Gastroesophageal sphincter (tissue), 4 donors: ENCODE measurements around the gene ZNF350. TPM values are rescaled to one million over a fixed set of nuclear protein-coding genes. Genes with fewer than 3 reads are reported as not detected.

Experiments used
- ATAC-seq: fragments of 150-250 bp; one replicate; pipeline ENCODE4 v1.9.1; 2016; ENCODE audit warnings: mild to moderate bottlenecking, moderate library complexity
- H3K27ac ChIP-seq, 4 donors: fragments of 200-600 bp; sonication (generic) in 3 of 4; 1 replicate in 3 of 4; 2 replicates in 1 of 4; pipeline ENCODE4 v1.5.1; 2016 to 2019
- H3K27me3 ChIP-seq: fragments of 200-600 bp; sonication (generic); one replicate; pipeline ENCODE4 v1.5.1; 2019
- H3K36me3 ChIP-seq, 2 donors: fragments of 200-600 bp; sonication (generic); one replicate each; pipeline ENCODE4 v1.5.1; 2019; ENCODE audit warnings: control low read depth in 1 of 2
- H3K4me1 ChIP-seq, 3 donors: fragments of 200-600 bp; sonication (generic); 1 replicate in 2 of 3; 2 replicates in 1 of 3; pipeline ENCODE4 v1.5.1; 2016 to 2019; ENCODE audit warnings: control low read depth in 2 of 3
- H3K4me3 ChIP-seq, 2 donors: fragments of 200-600 bp; sonication (generic); one replicate each; pipeline ENCODE4 v1.5.1; 2019; ENCODE audit warnings: mild to moderate bottlenecking in 1 of 2, moderate library complexity in 1 of 2
- H3K9me3 ChIP-seq, 3 donors: fragments of 200-600 bp; sonication (generic); one replicate each; pipeline ENCODE4 v1.5.1; 2017 to 2019; ENCODE audit warnings: control low read depth in 2 of 3
- CTCF ChIP-seq, 4 experiments: fragments of 200-600 bp in 2 of 4; fragments of 450-650 bp in 2 of 4; sonication (generic) in 1 of 4; IDR thresholded peaks; one replicate each; pipeline ENCODE4 v1.5.1; 2017 to 2019; ENCODE audit warnings: antibody characterized with exemption in 4 of 4, mild to moderate bottlenecking in 2 of 4, moderate library complexity in 2 of 4
- EP300 ChIP-seq: sonication (generic); formaldehyde crosslinking; IDR thresholded peaks from one replicate; pipeline ENCODE4 v1.6.1; 2017; ENCODE audit warnings: antibody characterized with exemption, mild to moderate bottlenecking
- POLR2A ChIP-seq, 2 donors: fragments of 450-650 bp; IDR thresholded peaks; one replicate each; pipeline ENCODE4 v1.6.1; 2017; ENCODE audit warnings: antibody characterized with exemption in 2 of 2, mild to moderate bottlenecking in 2 of 2, moderate library complexity in 1 of 2
- POLR2AphosphoS5 ChIP-seq: sonication (generic); formaldehyde crosslinking; IDR thresholded peaks from one replicate; pipeline ENCODE4 v1.6.1; 2017; ENCODE audit warnings: antibody characterized with exemption
- WGBS, 2 donors: methylation state at CpG; one replicate each; pipeline ENCODE4 v1.1.5; 2018; ENCODE audit warnings: low coverage in 1 of 2; 5-methylcytosine and 5-hydroxymethylcytosine counted together
- total RNA-seq, 4 donors: library from RNA; depleted of rRNA; stranded (reverse); fragments of >200 nt; gene quantifications; one replicate each; pipeline ENCODE4 v1.1.0, GENCODE V29; 2016

The ZNF350 gene
- total RNA-seq, 4 donors from 2014 or later, result 11.0 to 17.9 (median 16.5) TPM

- Histone ChIP-seq H3K9me3 (peaks cover 0 to 24% (median 1%) of the 10 kb centered on the region in 3 donors), H3K4me1 (peaks cover 0 to 19% (median 9%) of the 10 kb centered on the region in 3 donors), H3K27ac (peak within 1 kb of the TSS; percentile 68 to 91 (median 86)), H3K27me3 (no peaks in the 10 kb centered on the region), H3K4me3 (peak within 1 kb of the TSS; percentile 61 to 86), H3K36me3 (peaks cover 0 to 25% of the 10 kb centered on the region in 2 donors)
- 0 to 1% methylated on average over 21 to 32 of the region's 52 CpGs for WGBS, 2 donors
- peak; percentile 75 for TF ChIP-seq POLR2AphosphoS5
- TF ChIP-seq EP300, result no peak
- TF ChIP-seq POLR2A (IDR thresholded peaks at IDR 0.05), result no peak
- TF ChIP-seq CTCF (IDR thresholded peaks at IDR 0.05), result peak in 2 of 4 experiments; percentile 4 to 51
- peak; percentile 95 for ATAC-seq
These were observed 59.6 kb downstream of the ZNF350 start, which contains the start of gene ZNF613 for GRCh38 chr19:51926784-51927741. ZNF613 (plus strand) TSS chr19:51927472; CDS start chr19:51936221, 8,749 bp downstream.

GRCh38 chr19:51926426-51926783, 60.2 kb downstream of the ZNF350 start:
- Histone ChIP-seq H3K9me3 (peaks cover 0 to 25% (median 1%) of the 10 kb centered on the region in 3 donors), H3K4me3 (peak overlapping the region; percentile 61 to 86), H3K4me1 (peaks cover 0 to 19% (median 9%) of the 10 kb centered on the region in 3 donors), H3K27me3 (no peaks in the 10 kb centered on the region), H3K36me3 (peaks cover 0 to 18% of the 10 kb centered on the region in 2 donors), H3K27ac (peak overlapping the region in 3 of 4 donors; percentile 85 to 91 (median 87))
- TF ChIP-seq POLR2A (IDR thresholded peaks at IDR 0.05) (no peak), EP300 (no peak), POLR2AphosphoS5 (no peak)
- WGBS, 2 donors, result 5 to 15% methylated on average over 3 to 11 of the region's 11 CpGs
- no peak for ATAC-seq

GRCh38 chr19:51921949-51922348, 64.7 kb downstream of the ZNF350 start:
- 86 to 97% methylated on average over 6 to 7 of the region's 8 CpGs for WGBS, 2 donors
- peaks cover 0 to 68% (median 3%) of the 10 kb centered on the region in 3 donors for H3K9me3 ChIP-seq

GRCh38 chr19:51919606-51920005, 67.0 kb downstream of the ZNF350 start:
- H3K27ac ChIP-seq, result no peak overlapping the region
- ATAC-seq, result no peak
- no peaks in the 10 kb centered on the region for H3K4me1 ChIP-seq
- H3K27me3 ChIP-seq, result no peaks in the 10 kb centered on the region
- TF ChIP-seq CTCF (IDR thresholded peaks at IDR 0.05) (no peak), POLR2A (IDR thresholded peaks at IDR 0.05) (no peak), POLR2AphosphoS5 (no peak), EP300 (no peak)
- WGBS, 2 donors, result 83 to 90% methylated on average over 2 to 3 of the region's 3 CpGs
- peaks cover 0 to 92% (median 3%) of the 10 kb centered on the region in 3 donors for H3K9me3 ChIP-seq
- H3K4me3 ChIP-seq, result no peak overlapping the region
- H3K36me3 ChIP-seq, result no peaks in the 10 kb centered on the region

More at GRCh38 chr19:51921949-51922348, 64.7 kb downstream of the ZNF350 start:
- no peak overlapping the region for H3K4me3 ChIP-seq
- H3K36me3 ChIP-seq, result no peaks in the 10 kb centered on the region
- no peaks in the 10 kb centered on the region for H3K27me3 ChIP-seq
- H3K27ac ChIP-seq, result no peak overlapping the region
- peaks cover 0 to 4% (median 0%) of the 10 kb centered on the region in 3 donors for H3K4me1 ChIP-seq
- no peak for ATAC-seq
- TF ChIP-seq EP300 (no peak), POLR2AphosphoS5 (no peak), CTCF (IDR thresholded peaks at IDR 0.05) (no peak), POLR2A (IDR thresholded peaks at IDR 0.05) (no peak)

DNA sequence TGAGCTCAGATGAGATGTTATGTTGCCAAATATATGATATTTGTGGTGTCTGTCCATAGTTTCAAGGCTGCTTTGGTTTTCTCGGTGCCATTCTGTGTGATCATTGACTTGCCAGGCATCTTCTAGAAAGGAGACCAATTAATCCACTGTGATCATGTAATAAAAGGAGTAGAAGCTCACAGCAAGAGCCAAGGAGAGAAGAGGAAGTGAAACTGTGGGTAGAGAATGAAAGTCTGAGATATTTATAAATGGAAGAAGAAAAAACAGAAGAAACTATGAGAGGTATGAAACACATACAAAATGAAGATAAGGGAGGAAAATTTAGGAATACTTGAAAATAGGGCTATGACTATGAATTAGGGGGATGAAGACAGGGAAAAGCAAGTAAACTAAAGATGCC, 70.5 kb downstream of the ZNF350 start:
- TF ChIP-seq EP300 (no peak), POLR2AphosphoS5 (no peak), CTCF (IDR thresholded peaks at IDR 0.05) (no peak)
- H3K9me3 ChIP-seq, result peaks cover 0 to 84% (median 4%) of the 10 kb centered on the region in 3 donors
- no peak overlapping the region for H3K27ac ChIP-seq
- WGBS, 2 donors, result 88% methylated on average over 1 of the region's 1 CpG; no CpG with 5 or more reads in 1 of the 2 donors
- no peak overlapping the region for H3K4me3 ChIP-seq
- H3K36me3 ChIP-seq, result no peaks in the 10 kb centered on the region
- no peak for ATAC-seq
- H3K27me3 ChIP-seq, result no peaks in the 10 kb centered on the region
- no peaks in the 10 kb centered on the region for H3K4me1 ChIP-seq
